Stomach (tissue), 9 donors: ENCODE measurements around the gene SMYD3. TPM values are rescaled to one million over a fixed set of nuclear protein-coding genes. Genes with fewer than 3 reads are reported as not detected.
"Not testable (repeated sequence)": the region's sequence is repeated elsewhere in the genome, so short reads cannot be mapped to it uniquely, and the experiment has no call there.

ENCODE experiments used
- DNase-seq, 2 donors: peaks; one replicate each; pipeline versions ENCODE4 v3.0.0 to v3.0.0-alpha.2; 2013 to 2019
- H3K27ac ChIP-seq, 5 donors: fragments of 200-600 bp in 4 of 5; sonication (generic) in 4 of 5; one replicate each; pipeline ENCODE4 v1.5.1; 2013 to 2019; ENCODE audit warnings: mild to moderate bottlenecking in 1 of 5, moderate library complexity in 1 of 5
- H3K27me3 ChIP-seq, 3 donors: fragments of 200-600 bp; sonication (generic); one replicate each; pipeline ENCODE4 v1.5.1; 2017 to 2019; ENCODE audit warnings: mixed run types in 1 of 3
- H3K36me3 ChIP-seq, 4 donors: fragments of 200-600 bp; sonication (generic); 1 replicate in 3 of 4; 2 replicates in 1 of 4; pipeline ENCODE4 v1.5.1; 2016 to 2019
- H3K4me1 ChIP-seq, 4 donors: fragments of 200-600 bp; sonication (generic); one replicate each; pipeline ENCODE4 v1.5.1; 2016 to 2019
- H3K4me3 ChIP-seq, 4 donors: fragments of 200-600 bp; sonication (generic) in 3 of 4; one replicate each; pipeline ENCODE4 v1.5.1; 2016 to 2019; ENCODE audit warnings: mild to moderate bottlenecking in 1 of 4
- H3K9me3 ChIP-seq, 4 donors: fragments of 200-600 bp; sonication (generic); one replicate each; pipeline ENCODE4 v1.5.1; 2016 to 2019
- CTCF ChIP-seq, 7 experiments: fragments of 450-650 bp in 4 of 7; fragments of 200-600 bp in 3 of 7; sonication (generic) in 3 of 7; IDR thresholded peaks; one replicate each; pipeline ENCODE4 v1.5.1; 2016 to 2019; ENCODE audit warnings: antibody characterized with exemption in 7 of 7, control low read depth in 2 of 7, mild to moderate bottlenecking in 1 of 7
- EP300 ChIP-seq: sonication (generic); formaldehyde crosslinking; IDR thresholded peaks from one replicate; pipeline ENCODE4 v1.6.1; 2017; ENCODE audit warnings: antibody characterized with exemption
- POLR2A ChIP-seq, 4 donors: fragments of 450-650 bp; IDR thresholded peaks; one replicate each; pipeline ENCODE4 v1.6.1; 2016; ENCODE audit warnings: antibody characterized with exemption in 4 of 4, control low read depth in 2 of 4, mild to moderate bottlenecking in 1 of 4, moderate library complexity in 1 of 4
- POLR2AphosphoS5 ChIP-seq, 3 donors: sonication (generic); formaldehyde crosslinking; IDR thresholded peaks; one replicate each; pipeline ENCODE4 v1.6.1; 2016; ENCODE audit warnings: antibody characterized with exemption in 3 of 3
- WGBS, 5 donors: extraction: QIAGEN DNeasy Blood & Tissue Kit in 3 of 5; methylation state at CpG; one replicate each; pipeline versions ENCODE4 v1.1.5 to v1.1.7; 2013 to 2018; 5-methylcytosine and 5-hydroxymethylcytosine counted together
- intact Hi-C: fragments of 100-400 bp; cut with DNase I; formaldehyde crosslinking; loops from one replicate; pipeline ENCODE4 v1.15.1; 2023; ENCODE audit warnings: low total_unique reads
- polyA plus RNA-seq, 3 donors: library from polyadenylated mRNA; stranded (reverse); fragments of 200-250 nt; gene quantifications; one replicate each; pipeline ENCODE4 v1.2.3, GENCODE V29; 2013
- total RNA-seq, 5 donors: library from RNA; depleted of rRNA; stranded (reverse); fragments of >200 nt; gene quantifications; one replicate each; pipeline versions ENCODE4 v1.1.0 to v1.2.3, GENCODE V29; 2014 to 2016
- donor health status: healthy with polysubstance abuse.
- donor health status: Bipolar disorder and iron deficiency.
- donor health status: healthy.

SMYD3 gene
- total and polyA plus RNA-seq, 8 donors = 6.4 to 196 (median 27.8) TPM

- 77 to 94% (median 90%) methylated on average over 1 of the region's 1 CpG for WGBS, 5 donors
- TF ChIP-seq POLR2A (IDR thresholded peaks at IDR 0.05) (no peak), CTCF (IDR thresholded peaks at IDR 0.05) (no peak), EP300 (no peak), POLR2AphosphoS5 (IDR thresholded peaks at IDR 0.05) (no peak)
- no peak overlapping the region for H3K4me3 ChIP-seq
These were observed 474.1 kb downstream of the SMYD3 start for GRCh38 chr1:246032984-246033383.

GRCh38 chr1:246032031-246032551 lies 475.0 kb downstream of the SMYD3 start:
- H3K4me3 ChIP-seq = no peak overlapping the region
- H3K4me1 ChIP-seq = no peaks in the 10 kb centered on the region
- no peak for TF ChIP-seq POLR2A (IDR thresholded peaks at IDR 0.05)
- TF ChIP-seq CTCF (IDR thresholded peaks at IDR 0.05) = no peak
- TF ChIP-seq POLR2AphosphoS5 (IDR thresholded peaks at IDR 0.05) = no peak
- TF ChIP-seq EP300 = no peak
- no peak for DNase-seq
- no peaks in the 10 kb centered on the region for H3K9me3 ChIP-seq
- 69 to 88% (median 75%) methylated on average over 3 of the region's 3 CpGs for WGBS, 5 donors
- intact Hi-C loops = no loop called here
- no peaks in the 10 kb centered on the region for H3K27me3 ChIP-seq
- no peak overlapping the region for H3K27ac ChIP-seq
- no peaks in the 10 kb centered on the region for H3K36me3 ChIP-seq

More at GRCh38 chr1:246032984-246033383, 474.1 kb downstream of the SMYD3 start:
- Histone ChIP-seq H3K27me3 (no peaks in the 10 kb centered on the region), H3K36me3 (no peaks in the 10 kb centered on the region), H3K27ac (no peak overlapping the region), H3K4me1 (no peaks in the 10 kb centered on the region), H3K9me3 (no peaks in the 10 kb centered on the region)
- no peak for DNase-seq
- intact Hi-C loops = no loop called here

GRCh38 chr1:246029616-246030015 lies 477.5 kb downstream of the SMYD3 start:
- H3K4me3 ChIP-seq = no peak overlapping the region
- TF ChIP-seq POLR2A (IDR thresholded peaks at IDR 0.05) = no peak
- TF ChIP-seq CTCF (IDR thresholded peaks at IDR 0.05) = no peak
- TF ChIP-seq EP300 = no peak
- no peak for TF ChIP-seq POLR2AphosphoS5 (IDR thresholded peaks at IDR 0.05)
- 57 to 75% (median 65%) methylated on average over 1 of the region's 1 CpG for WGBS, 5 donors
- no peaks in the 10 kb centered on the region for H3K9me3 ChIP-seq
- DNase-seq = no peak
- no peaks in the 10 kb centered on the region for H3K36me3 ChIP-seq
- no peaks in the 10 kb centered on the region for H3K27me3 ChIP-seq
- H3K4me1 ChIP-seq = no peaks in the 10 kb centered on the region
- intact Hi-C loops = no loop called here
- H3K27ac ChIP-seq = no peak overlapping the region

GRCh38 chr1:246024118-246024517 lies 483.0 kb downstream of the SMYD3 start:
- H3K27ac ChIP-seq, H3K9me3 ChIP-seq, H3K27me3 ChIP-seq, H3K4me1 ChIP-seq, intact Hi-C loops, DNase-seq, H3K36me3 ChIP-seq, H3K4me3 ChIP-seq: not testable (repeated sequence)
- WGBS, 5 donors = 95 to 98% (median 97%) methylated on average over 1 of the region's 1 CpG

GRCh38 chr1:246020211-246020954 lies 486.7 kb downstream of the SMYD3 start:
- TF ChIP-seq EP300 = no peak
- no peak for TF ChIP-seq POLR2A (IDR thresholded peaks at IDR 0.05)
- no peak for TF ChIP-seq CTCF (IDR thresholded peaks at IDR 0.05)
- TF ChIP-seq POLR2AphosphoS5 (IDR thresholded peaks at IDR 0.05) = no peak
- H3K4me1 ChIP-seq = no peaks in the 10 kb centered on the region
- no peaks in the 10 kb centered on the region for H3K27me3 ChIP-seq
- DNase-seq = no peak
- H3K9me3 ChIP-seq = no peaks in the 10 kb centered on the region
- H3K27ac ChIP-seq = no peak overlapping the region
- intact Hi-C loops = no loop called here
- no peaks in the 10 kb centered on the region for H3K36me3 ChIP-seq
- 71 to 77% (median 76%) methylated on average over 6 of the region's 6 CpGs for WGBS, 5 donors
- H3K4me3 ChIP-seq = no peak overlapping the region
